ENCODE results near the gene C1QTNF9B. TPM values are rescaled to one million over a fixed set of nuclear protein-coding genes. Genes with fewer than 3 reads are reported as not detected.

The C1QTNF9B gene
- total RNA-seq, 4 donors from 2014 or later = not detected

DNA sequence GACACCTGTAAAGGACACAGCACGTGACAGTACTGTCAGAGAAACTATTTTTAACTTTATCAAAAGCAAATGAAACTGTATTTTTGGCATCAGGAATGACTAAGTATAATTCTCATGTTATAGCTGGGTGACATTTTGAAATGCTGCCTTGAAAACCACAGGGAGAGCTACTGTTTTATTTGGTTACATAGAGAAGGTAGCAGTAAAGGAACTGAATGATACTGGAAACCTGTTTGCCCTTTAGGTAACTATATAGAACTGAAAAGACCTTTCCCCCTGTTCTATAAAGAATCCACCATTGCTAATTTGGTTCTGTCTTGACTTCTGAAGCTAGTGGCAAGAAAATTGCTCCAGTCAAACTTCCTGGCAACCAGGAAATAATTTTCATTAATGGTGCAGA is 47.2 kb downstream of the C1QTNF9B start:
- TF ChIP-seq, protein P1, sequence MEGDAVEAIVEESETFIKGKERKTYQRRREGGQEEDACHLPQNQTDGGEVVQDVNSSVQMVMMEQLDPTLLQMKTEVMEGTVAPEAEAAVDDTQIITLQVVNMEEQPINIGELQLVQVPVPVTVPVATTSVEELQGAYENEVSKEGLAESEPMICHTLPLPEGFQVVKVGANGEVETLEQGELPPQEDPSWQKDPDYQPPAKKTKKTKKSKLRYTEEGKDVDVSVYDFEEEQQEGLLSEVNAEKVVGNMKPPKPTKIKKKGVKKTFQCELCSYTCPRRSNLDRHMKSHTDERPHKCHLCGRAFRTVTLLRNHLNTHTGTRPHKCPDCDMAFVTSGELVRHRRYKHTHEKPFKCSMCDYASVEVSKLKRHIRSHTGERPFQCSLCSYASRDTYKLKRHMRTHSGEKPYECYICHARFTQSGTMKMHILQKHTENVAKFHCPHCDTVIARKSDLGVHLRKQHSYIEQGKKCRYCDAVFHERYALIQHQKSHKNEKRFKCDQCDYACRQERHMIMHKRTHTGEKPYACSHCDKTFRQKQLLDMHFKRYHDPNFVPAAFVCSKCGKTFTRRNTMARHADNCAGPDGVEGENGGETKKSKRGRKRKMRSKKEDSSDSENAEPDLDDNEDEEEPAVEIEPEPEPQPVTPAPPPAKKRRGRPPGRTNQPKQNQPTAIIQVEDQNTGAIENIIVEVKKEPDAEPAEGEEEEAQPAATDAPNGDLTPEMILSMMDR (IDR thresholded peaks at IDR 0.05; ENCODE audit: low read depth) = no peak

DNA sequence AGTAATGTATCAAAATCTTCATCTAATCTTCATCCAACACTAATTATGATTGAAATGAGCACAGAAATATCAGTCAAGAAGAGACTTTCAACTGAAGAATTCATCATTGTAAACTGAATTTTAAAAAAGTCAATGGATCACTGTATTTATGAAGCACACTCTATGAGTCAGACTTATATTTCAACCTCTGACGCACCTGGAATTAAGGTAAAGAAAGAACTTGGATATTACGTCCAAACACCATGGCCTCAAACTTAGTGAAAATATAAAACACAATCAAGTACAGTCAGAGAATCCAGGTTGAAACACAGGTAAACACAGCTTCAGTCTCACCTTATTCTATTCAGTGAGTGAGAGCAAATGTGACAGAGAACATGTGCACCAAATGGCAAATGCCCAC is 47.6 kb downstream of the C1QTNF9B start:
- TF ChIP-seq, protein P1 (IDR thresholded peaks at IDR 0.05; ENCODE audit: low read depth) = no peak

DNA sequence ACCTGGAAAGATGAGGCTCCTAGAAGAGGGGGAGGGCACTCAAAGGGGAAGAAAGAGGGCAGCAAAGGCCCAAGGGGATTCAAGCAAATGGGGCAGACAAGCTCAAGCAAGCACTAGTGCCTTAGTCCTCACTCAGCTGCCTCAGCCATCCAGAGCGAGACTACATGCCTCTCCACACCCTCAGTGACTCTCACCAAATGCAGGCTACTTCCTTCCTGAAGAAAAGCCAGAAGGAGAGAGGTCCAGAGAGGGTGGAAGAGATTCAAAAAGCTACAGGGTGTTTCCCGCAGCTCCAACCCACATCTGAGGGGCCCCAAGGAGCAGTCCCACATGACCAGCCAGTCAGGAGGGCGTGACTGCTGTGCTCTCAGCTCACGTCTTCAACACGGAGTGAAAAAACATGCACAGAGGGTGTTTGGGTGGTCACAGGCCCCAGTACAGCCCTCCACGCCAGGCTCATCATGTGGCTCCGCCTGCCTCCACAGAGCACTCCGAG is 48.6 kb downstream of the C1QTNF9B start:
- TF ChIP-seq, protein P1 (IDR thresholded peaks at IDR 0.05; ENCODE audit: low read depth) = no peak

DNA sequence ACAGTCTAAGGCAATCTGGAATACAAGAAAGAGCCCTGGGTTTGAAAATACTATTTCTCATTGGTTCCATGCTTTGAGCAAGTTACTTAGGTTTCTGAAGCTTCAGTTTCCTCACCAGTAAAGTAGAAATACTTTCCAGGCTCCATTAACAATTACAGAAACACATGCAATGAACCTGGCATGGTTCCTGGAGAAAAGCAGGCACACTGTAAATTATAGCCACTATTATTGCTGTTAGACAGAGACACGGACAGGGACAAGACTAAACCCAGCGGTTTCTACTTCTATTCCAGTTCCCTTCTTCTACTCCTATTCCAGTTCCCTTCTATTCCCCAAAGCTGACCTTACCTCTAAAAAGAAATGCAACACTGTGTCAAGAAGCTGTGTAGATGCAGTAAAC is 49.3 kb downstream of the C1QTNF9B start:
- TF ChIP-seq, protein P1 (IDR thresholded peaks at IDR 0.05; ENCODE audit: low read depth) = no peak

DNA sequence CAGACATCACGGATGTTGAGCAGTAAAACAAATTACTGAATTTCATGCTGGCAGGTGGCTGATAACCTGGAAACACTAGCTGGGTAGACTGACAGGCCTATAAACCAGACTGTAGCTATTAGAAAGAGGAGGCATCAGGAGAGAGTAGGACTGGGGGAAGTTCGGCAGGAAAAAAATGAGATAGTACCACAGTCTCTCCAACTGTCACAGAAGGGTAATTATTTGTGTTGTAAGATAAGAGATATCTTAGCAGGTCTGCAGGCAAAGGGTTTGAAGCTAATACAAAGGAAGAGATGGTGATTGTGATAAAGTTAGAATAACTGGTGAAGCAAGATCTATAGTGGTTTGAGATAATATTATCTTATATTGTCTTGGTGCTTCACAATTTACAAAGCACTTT is 49.8 kb downstream of the C1QTNF9B start:
- TF ChIP-seq, protein P1 (IDR thresholded peaks at IDR 0.05; ENCODE audit: low read depth) = no peak

DNA sequence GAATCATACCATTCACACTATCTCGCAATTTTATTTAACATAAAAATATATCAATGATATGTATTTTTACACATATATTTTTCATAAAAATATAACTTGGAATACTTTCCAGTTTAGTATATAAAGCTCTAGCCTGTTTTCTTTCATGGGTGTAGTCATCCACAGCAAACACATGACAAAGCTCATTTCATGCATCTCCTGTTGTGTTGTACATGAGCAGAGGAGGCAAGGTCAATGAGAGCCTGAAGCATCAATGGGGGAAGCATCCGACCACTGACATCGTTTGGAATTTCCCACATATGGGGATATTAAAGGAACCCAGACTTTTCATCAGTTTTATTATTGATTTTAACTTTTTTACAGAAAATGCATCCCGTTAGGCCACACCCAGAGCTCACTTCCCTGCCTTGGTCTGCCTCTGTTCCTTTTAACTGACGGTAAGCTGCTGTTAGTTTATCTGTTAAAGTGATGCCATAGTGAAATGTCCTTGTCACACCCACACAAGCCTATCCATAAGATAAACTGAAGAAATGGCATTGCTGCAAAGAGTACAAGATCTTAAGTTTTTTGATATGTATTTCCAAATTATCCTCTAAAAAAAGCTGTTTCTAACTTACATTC is 52.1 kb downstream of the C1QTNF9B start:
- TF ChIP-seq, protein P1 (IDR thresholded peaks at IDR 0.05; ENCODE audit: low read depth) = no peak

DNA sequence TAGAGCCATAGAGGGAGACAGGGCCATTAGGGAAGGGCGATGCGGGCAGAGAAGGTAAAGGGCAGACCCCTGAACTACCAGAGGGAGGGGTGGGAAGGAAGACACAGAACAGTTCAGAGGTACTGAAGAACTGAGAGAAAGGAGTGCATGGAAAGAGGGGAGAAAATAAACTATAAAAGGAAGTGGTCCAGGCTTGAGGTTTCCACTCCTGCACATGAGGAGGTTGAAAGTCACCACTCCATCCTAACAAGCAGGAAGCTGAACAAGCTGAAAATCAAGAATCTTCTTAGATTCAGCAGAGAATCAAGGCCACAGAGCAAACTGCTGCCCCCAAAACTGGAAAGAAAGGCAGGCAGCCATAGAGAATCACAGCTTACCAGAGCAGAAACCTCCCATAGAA is 53.2 kb downstream of the C1QTNF9B start:
- TF ChIP-seq, protein P1 (IDR thresholded peaks at IDR 0.05; ENCODE audit: low read depth) = no peak

Measured in subcutaneous adipose tissue (tissue), 4 donors.